NCI-H2196 (cell line): Measurements from ENCODE around the gene STAU1.
A peak's percentile ranks its signal among the peaks of the same experiment; 100 is the strongest.
"Not testable (repeated sequence)": the region's sequence is repeated elsewhere in the genome, so short reads cannot be mapped to it uniquely, and the experiment has no call there.

Source experiments
- DNase-seq: peaks from one replicate; lab custom pipeline; 2025; ENCODE audit not compliant: unreplicated experiment; lab: John Stamatoyannopoulos, UW

Gene STAU1

GRCh38 chr20:49166534-49167449 lies 21.3 kb downstream of the STAU1 start:
- DNase-seq: no peak

GRCh38 chr20:49165611-49166010 lies 22.5 kb downstream of the STAU1 start:
- DNase-seq: no peak

- no peak for DNase-seq
Observed at GRCh38 chr20:49163696-49164095, 24.4 kb downstream of the STAU1 start.

GRCh38 chr20:49161428-49162152 lies 26.5 kb downstream of the STAU1 start:
- no peak for DNase-seq

- no peak for DNase-seq
Observed at GRCh38 chr20:49160057-49160929, 27.8 kb downstream of the STAU1 start.

- DNase-seq: no peak
Observed at GRCh38 chr20:49157146-49157545, 31.0 kb downstream of the STAU1 start.

GRCh38 chr20:49156481-49156880 lies 31.7 kb downstream of the STAU1 start:
- DNase-seq: no peak

GRCh38 chr20:49151436-49151835 lies 36.7 kb downstream of the STAU1 start:
- DNase-seq: no peak

- DNase-seq: no peak
Observed at GRCh38 chr20:49149281-49150045, 38.7 kb downstream of the STAU1 start.

- no peak for DNase-seq
Observed at GRCh38 chr20:49148601-49149000, 39.5 kb downstream of the STAU1 start.

- no peak for DNase-seq
Observed at GRCh38 chr20:49147296-49147695, 40.8 kb downstream of the STAU1 start.

- DNase-seq: no peak
Observed at GRCh38 chr20:49146442-49147225, 41.5 kb downstream of the STAU1 start.

- DNase-seq: no peak
Observed at GRCh38 chr20:49140834-49141233, 47.3 kb downstream of the STAU1 start.

GRCh38 chr20:49140411-49140810 lies 47.7 kb downstream of the STAU1 start:
- no peak for DNase-seq

GRCh38 chr20:49138431-49138830 lies 49.7 kb downstream of the STAU1 start:
- no peak for DNase-seq

- DNase-seq: no peak
Observed at GRCh38 chr20:49136817-49137571, 51.1 kb downstream of the STAU1 start.

GRCh38 chr20:49134797-49135196 lies 53.3 kb downstream of the STAU1 start:
- DNase-seq: not testable (repeated sequence)

GRCh38 chr20:49133571-49133970 lies 54.6 kb downstream of the STAU1 start:
- no peak for DNase-seq

- DNase-seq: peak; percentile 76
Observed at GRCh38 chr20:49132995-49133478, 55.1 kb downstream of the STAU1 start.
